GM18867 (cell line): ENCODE data around the gene FBF1.
"Not testable (repeated sequence)": the region's sequence is repeated elsewhere in the genome, so short reads cannot be mapped to it uniquely, and the experiment has no call there.

ENCODE experiments used
- ATAC-seq: cut with Tn5 transposase; IDR thresholded peaks from one replicate; pipeline ENCODE4 v1.9.1; 2021; ENCODE audit warnings: mild to moderate bottlenecking, moderate library complexity; ENCODE audit not compliant: unreplicated experiment

The FBF1 gene, protein sequence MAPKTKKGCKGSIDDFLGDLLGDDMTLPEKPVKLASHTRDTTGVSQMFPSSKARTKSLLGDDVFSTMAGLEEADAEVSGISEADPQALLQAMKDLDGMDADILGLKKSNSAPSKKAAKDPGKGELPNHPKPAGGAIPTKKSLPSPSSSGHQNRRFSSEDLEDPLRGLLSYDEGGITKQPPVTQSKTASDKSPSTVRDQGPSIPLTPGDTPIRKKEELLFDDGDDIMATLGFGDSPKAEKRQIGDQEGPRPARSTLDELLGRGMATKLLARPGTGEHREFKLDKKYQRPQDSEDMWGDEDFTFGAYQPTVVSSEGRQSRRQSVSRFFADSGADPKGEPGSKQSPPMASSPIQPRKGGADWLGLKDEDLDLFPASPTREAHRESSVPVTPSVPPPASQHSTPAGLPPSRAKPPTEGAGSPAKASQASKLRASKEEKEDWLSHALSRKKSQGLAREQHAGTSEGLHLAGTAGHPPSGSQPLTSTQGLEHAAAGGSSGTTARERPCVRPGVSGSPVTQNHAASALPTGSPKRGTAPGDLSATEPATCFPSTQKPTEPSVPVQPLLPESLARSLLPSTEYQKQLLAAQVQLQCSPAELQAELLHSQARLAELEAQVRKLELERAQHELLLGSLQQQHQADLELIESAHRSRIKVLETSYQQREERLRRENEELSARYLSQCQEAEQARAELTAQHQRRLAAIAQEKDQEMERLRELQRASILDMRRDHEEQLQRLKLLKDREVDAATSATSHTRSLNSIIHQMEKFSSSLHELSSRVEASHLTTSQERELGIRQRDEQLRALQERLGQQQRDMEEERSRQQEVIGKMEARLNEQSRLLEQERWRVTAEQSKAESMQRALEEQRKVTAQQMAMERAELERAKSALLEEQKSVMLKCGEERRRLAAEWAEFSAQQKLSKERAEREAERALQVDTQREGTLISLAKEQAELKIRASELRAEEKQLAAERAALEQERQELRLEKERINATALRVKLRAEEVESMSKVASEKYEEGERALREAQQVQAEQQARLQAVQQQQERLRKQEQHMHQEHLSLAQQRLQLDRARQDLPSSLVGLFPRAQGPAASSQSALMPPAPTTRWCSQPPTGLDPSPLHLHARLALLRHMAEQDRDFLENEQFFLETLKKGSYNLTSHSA

DNA sequence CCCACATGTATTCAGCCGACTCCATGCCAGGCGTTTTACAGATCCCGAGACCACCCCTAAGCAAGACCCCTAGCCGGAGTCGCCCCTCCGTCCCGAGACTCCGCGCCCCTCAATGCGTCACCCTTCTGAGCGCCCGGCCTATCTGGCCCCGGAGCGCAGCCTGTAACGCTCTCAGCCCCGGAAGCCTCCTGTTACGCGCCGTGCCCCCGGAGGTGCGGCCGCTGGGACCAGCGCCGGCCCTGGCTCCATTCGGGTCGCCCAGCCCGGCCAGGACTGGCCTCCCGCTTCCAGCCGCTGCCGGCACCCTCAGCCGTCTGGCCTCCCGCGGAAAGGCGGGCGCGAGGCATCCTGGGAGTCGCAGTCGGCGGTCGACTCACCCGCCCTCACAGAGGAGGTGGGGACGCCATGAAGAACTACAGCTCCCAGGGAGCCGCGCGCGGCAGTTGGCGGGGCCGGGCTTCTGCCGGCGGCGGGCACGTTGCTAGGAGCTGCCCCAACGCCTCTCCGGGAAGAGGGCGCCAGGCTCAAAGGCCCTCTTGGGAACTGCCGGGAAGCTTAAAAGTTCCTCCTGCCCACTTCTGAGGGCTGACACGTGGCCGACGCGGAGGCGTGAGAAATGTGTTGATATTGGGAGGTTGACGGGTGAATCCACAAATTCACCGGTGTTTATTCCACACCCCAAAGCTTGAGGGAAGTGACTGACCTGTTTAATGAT, at the start of gene FBF1:
Gene FBF1, minus strand, starts transcription at position 316 of the 715 bp plus-strand sequence. CDS start 2,893 bp downstream, outside the sequence.
- peak; percentile 97 for ATAC-seq

- ATAC-seq, result no peak
Observed at GRCh38 chr17:75987041-75987440, 46.2 kb upstream of the FBF1 start.

GRCh38 chr17:75985986-75986385, 45.1 kb upstream of the FBF1 start:
- no peak for ATAC-seq

DNA sequence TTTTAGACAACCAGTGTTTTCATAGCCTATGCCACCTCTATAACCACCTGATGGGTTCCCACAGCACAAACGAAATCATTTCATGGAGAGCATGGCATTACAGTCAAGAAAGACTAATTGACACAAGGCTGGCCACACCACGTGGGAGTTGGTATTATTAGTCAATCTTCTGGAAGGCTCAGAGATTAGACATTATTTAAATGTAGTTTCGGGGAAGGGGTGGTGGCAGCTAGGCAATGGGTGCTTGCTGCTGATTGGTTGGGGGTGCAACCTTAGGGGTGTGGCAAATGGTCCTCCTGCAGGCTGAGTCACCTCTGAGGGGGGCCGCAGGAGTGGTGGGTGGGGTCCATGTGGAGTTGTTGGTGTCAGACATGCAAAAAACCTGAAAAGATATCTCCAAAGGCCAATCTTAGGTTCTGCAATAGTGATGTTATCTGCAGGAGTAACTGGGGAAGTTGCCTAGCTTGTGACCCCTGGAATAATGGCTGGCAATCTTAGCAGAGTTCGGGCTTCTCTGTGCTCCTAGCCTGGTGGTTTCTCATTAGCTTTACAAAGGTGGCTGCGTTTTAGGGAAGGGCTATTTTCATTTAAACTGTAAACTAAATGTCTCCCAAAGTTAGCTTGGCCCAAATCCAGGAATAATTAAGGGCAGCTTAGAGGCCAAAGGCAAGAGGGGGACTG, 42.8 kb upstream of the FBF1 start:
- ATAC-seq, result no peak

DNA sequence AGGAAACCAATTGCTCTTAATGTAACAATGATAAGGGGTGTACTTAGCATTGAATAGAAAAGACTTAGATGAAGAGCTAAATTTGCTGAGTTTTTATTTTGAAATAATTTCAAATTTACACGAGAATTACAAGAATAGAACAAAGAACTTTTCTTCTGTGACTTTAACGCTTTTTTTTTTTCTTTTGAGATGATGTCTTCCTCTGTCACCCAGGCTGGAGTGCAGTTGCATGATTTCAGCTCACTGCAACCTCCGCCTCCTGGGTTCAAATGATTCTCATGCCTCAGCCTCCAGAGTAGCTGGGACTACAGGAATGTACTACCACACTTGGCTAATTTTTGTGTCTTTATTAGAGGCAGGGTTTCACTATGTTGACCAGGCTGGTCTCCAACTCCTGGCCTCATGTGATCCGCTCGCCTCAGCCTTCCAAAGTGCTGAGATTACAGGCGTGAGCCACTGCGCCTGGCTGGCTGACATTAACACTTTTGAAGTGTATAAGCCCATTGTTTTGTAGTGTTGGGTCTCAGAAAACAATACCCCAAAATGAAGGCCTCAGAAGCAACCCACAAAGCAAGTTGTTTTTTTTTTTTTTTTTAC, 40.3 kb upstream of the FBF1 start:
- ATAC-seq, result no peak

- no peak for ATAC-seq
Observed at GRCh38 chr17:75980188-75981018, 39.6 kb upstream of the FBF1 start.

- ATAC-seq, result peak; percentile 23
Observed at GRCh38 chr17:75979705-75980187, 38.9 kb upstream of the FBF1 start.

GRCh38 chr17:75978938-75979704, 38.3 kb upstream of the FBF1 start, which contains the start of the genes ACOX1 and TEN1:
Gene ACOX1 (minus strand): TSS chr17:75979166. CDS start chr17:75979073, 93 bp downstream.
Gene TEN1 (plus strand): TSS chr17:75979240. CDS start chr17:75986193, 6,953 bp downstream.
- ATAC-seq, result peak; percentile 89

DNA sequence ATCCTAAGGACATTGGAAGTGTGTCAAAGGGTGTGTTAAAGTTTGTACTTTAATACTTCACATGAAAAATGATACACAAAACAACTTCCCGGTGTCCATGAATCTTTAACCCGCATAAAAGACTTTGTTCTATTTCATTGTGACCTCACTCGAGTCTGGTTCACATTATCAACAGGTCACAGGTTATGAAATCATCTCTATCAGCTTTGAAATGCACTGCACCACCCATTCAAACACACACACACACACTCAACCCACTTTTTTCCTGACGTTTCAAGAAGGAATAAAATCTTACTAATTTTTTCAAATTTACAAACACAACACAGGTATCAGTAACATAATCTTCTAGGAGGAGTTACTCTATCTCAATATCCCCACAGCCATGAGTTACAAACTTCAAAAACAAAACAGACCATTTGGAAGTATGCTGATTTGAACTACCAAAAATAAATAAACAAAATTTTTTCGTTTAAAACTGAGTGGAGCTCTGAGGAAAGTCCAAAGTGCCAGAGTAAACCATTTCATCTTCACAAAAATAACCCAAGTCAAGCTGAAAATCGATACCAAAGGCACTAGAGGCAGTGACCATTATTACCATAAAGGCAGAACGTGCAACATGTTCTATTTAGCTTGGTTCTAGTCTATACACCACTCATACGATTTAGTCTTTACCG, 35.5 kb upstream of the FBF1 start:
- no peak for ATAC-seq

DNA sequence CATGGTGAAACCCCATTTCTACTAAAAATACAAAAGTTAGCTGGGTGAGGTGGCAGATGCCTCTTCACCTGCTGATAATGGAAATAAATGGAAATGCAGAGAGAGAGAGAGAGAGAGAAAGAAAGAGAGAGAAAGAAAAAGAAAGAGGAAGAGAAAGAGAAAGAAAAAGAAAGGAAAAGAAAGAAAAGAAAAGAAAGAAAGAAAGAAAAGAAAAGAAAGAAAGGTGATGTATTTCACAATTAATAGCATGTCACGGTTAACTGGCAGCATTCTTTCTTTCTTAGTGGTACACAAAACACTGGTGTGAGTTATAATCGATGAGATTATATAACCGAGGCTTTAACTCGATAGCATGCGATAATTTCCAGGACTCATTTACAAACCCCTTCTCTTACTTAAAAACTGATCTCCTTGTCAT, 34.9 kb upstream of the FBF1 start:
- ATAC-seq, result no peak

- not testable (repeated sequence) for ATAC-seq
Observed at GRCh38 chr17:75975187-75975586, 34.3 kb upstream of the FBF1 start.

DNA sequence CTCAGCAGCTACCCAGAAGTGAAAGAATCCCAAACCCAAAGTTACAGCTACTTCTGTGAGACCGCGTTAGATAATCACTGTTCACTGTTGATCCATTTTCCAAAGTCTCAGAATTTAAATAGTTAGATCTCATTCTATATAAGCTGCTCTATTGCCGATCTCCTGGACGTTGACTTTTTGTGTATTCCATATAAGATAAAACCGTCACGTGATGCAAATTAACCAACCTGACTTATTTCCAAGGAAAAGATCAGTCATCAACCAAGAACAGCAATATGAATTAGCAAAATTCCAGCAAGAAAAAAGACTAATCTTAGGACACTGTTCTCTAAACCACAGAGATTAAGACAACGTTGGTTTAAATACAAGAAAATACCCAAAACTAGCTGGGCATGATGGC, 29.8 kb upstream of the FBF1 start:
- no peak for ATAC-seq

DNA sequence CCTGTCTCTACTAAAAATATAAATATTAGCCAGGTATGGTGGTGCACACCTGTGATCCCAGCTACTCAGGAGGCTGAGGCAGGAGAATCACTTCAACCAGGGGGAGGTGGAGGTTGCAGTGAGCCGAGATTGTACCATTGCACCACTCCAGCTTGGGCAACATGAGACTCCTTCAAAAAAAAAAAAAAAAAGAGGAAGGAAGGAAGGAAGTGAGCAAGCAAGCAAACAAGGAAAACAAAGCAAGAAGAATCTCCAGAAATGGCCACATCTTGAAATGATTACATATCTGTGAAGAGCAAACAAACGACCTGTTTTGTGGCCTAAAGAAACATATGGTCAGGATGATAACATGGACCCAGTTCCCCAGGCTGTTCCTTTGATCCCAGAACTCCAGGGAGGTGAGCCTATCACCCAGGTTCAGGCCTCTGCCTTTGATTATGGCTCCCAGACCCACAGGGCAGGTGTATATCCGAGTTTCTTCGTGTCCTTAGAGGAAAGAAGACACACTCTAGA, 29.2 kb upstream of the FBF1 start:
- ATAC-seq, result no peak

DNA sequence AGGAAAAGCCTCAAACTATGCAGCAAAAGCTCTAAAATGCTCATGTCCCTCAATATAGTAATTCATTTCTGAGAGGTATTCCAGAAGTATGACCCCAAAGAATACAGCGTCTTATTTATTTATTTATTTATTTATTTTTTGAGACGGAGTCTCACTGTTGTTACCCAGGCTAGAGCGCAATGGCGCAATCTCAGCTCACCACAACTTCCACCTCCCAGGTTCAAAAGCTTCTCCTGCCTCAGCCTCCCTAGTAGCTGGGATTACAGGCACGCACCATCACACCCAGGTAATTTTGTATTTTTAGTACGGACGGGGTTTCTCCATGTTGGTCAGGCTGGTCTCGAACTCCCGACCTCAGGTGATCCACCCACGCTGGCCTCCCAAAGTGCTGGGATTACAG, 28.2 kb upstream of the FBF1 start:
- ATAC-seq, result not testable (repeated sequence)

DNA sequence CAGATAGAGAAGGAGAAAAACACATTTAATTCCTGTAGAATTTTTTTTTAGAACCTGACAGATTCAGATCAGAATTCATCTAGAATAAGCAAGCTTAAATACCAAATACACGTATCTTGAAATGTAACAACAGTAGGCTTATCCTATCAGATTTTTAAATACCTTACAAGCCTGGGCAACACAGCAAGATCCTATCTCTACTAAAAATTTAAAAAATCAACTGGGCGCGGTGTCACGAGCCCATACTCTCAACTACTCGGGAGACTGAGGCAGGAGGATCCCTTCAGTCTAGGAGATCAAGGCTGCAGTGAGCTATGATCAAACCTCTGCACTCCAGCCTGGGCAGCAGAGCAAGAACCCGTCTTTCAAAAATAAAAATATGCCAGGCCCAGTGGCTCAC, 24.6 kb upstream of the FBF1 start:
- no peak for ATAC-seq

GRCh38 chr17:75959839-75960511, 19.1 kb upstream of the FBF1 start:
- ATAC-seq, result no peak
